Measurements from ENCODE around the gene ABCA2. TPM values are rescaled to one million over a fixed set of nuclear protein-coding genes. Genes with fewer than 3 reads are reported as not detected.

The ABCA2 gene
- polyA plus RNA-seq, 6 donors from 2014 or later, result 0.63 to 3.9 (median 1.3) TPM; not detected in 1

- H3K27ac Mint-ChIP-seq, result peak overlapping the region in 1 of 6 donors; percentile 49
- H3K4me3 Mint-ChIP-seq, result peak overlapping the region in 2 of 8 donors; percentile 30 to 50
- H3K4me1 Mint-ChIP-seq, result no peaks in the 10 kb centered on the region
These were observed 28.8 kb upstream of the ABCA2 start for GRCh38 chr9:137056739-137057415.

GRCh38 chr9:137055385-137056364 lies 27.6 kb upstream of the ABCA2 start:
- no peak for DNase-seq
- no peaks in the 10 kb centered on the region for H3K36me3 Mint-ChIP-seq
- ATAC-seq (ENCODE audit: low read depth in 2 of 2), result no peak
- H3K27ac Mint-ChIP-seq, result no peak overlapping the region
- H3K4me3 Mint-ChIP-seq, result peak overlapping the region in 1 of 8 donors; percentile 23
- no peaks in the 10 kb centered on the region for H3K4me1 Mint-ChIP-seq
- peaks cover 0 to 21% (median 2%) of the 10 kb centered on the region in 3 donors for H3K27me3 Mint-ChIP-seq
- no peaks in the 10 kb centered on the region for H3K9me3 Mint-ChIP-seq

More at GRCh38 chr9:137056739-137057415, 28.8 kb upstream of the ABCA2 start:
- ATAC-seq (ENCODE audit: low read depth in 2 of 2), result no peak
- no peak for DNase-seq
- Mint-ChIP-seq H3K9me3 (no peaks in the 10 kb centered on the region), H3K36me3 (no peaks in the 10 kb centered on the region), H3K27me3 (peaks cover 0 to 11% (median 0%) of the 10 kb centered on the region in 3 donors)

- peak overlapping the region in 2 of 8 donors; percentile 26 to 30 for H3K4me3 Mint-ChIP-seq
- DNase-seq, result no peak
- H3K9me3 Mint-ChIP-seq, result no peaks in the 10 kb centered on the region
- H3K36me3 Mint-ChIP-seq, result no peaks in the 10 kb centered on the region
- ATAC-seq (ENCODE audit: low read depth in 2 of 2), result no peak
- peaks cover 0 to 28% (median 9%) of the 10 kb centered on the region in 3 donors for H3K27me3 Mint-ChIP-seq
- no peak overlapping the region for H3K27ac Mint-ChIP-seq
- no peaks in the 10 kb centered on the region for H3K4me1 Mint-ChIP-seq
These were observed 26.9 kb upstream of the ABCA2 start for GRCh38 chr9:137054932-137055384.

- peak within 1 kb of the TSS in 6 of 8 donors; percentile 24 to 70 (median 33) for H3K4me3 Mint-ChIP-seq
- DNase-seq (no peak), ATAC-seq (ENCODE audit: low read depth in 2 of 2) (peak; percentile 45 to 55)
- H3K4me1 Mint-ChIP-seq, result peaks cover 0 to 2% (median 0%) of the 10 kb centered on the region in 3 donors
- H3K36me3 Mint-ChIP-seq, result no peaks in the 10 kb centered on the region
- no peak within 1 kb of the TSS for H3K27ac Mint-ChIP-seq
- no peaks in the 10 kb centered on the region for H3K9me3 Mint-ChIP-seq
- peaks cover 0 to 35% (median 16%) of the 10 kb centered on the region in 3 donors for H3K27me3 Mint-ChIP-seq
These were observed 26.2 kb upstream of the ABCA2 start, which contains the start of gene ENTPD2 for GRCh38 chr9:137053944-137054931. ENTPD2 (minus strand) TSS chr9:137054061; CDS start chr9:137053997, 64 bp downstream.

GRCh38 chr9:137052998-137053943 lies 25.2 kb upstream of the ABCA2 start:
- H3K27ac Mint-ChIP-seq, result no peak overlapping the region
- no peaks in the 10 kb centered on the region for H3K9me3 Mint-ChIP-seq
- ATAC-seq (ENCODE audit: low read depth in 2 of 2), result peak; percentile 31 to 39

GRCh38 chr9:137052293-137052692 lies 24.3 kb upstream of the ABCA2 start:
- H3K4me3 Mint-ChIP-seq, result peak overlapping the region in 5 of 8 donors; percentile 33 to 47 (median 40)
- H3K4me1 Mint-ChIP-seq, result peaks cover 0 to 2% (median 0%) of the 10 kb centered on the region in 3 donors
- peaks cover 0 to 48% (median 16%) of the 10 kb centered on the region in 3 donors for H3K27me3 Mint-ChIP-seq
- H3K9me3 Mint-ChIP-seq, result no peaks in the 10 kb centered on the region
- H3K36me3 Mint-ChIP-seq, result no peaks in the 10 kb centered on the region
- ATAC-seq (ENCODE audit: low read depth in 2 of 2) (no peak), DNase-seq (no peak)
- no peak overlapping the region for H3K27ac Mint-ChIP-seq

More at GRCh38 chr9:137052998-137053943, 25.2 kb upstream of the ABCA2 start:
- Mint-ChIP-seq H3K27me3 (peaks cover 0 to 38% (median 16%) of the 10 kb centered on the region in 3 donors), H3K36me3 (no peaks in the 10 kb centered on the region), H3K4me1 (peaks cover 0 to 2% (median 0%) of the 10 kb centered on the region in 3 donors), H3K4me3 (peak overlapping the region in 6 of 8 donors; percentile 24 to 44 (median 33))
- DNase-seq, result no peak

- Mint-ChIP-seq H3K36me3 (no peaks in the 10 kb centered on the region), H3K4me3 (peak overlapping the region in 1 of 8 donors; percentile 25), H3K9me3 (no peaks in the 10 kb centered on the region), H3K27me3 (peaks cover 5 to 58% (median 16%) of the 10 kb centered on the region in 3 donors), H3K4me1 (peaks cover 3 to 11% (median 6%) of the 10 kb centered on the region in 3 donors), H3K27ac (peak overlapping the region in 1 of 6 donors; percentile 56)
- DNase-seq, result no peak
- ATAC-seq (ENCODE audit: low read depth in 2 of 2), result no peak
These were observed 23.2 kb upstream of the ABCA2 start for GRCh38 chr9:137051145-137051724.

GRCh38 chr9:137050570-137050969 lies 22.5 kb upstream of the ABCA2 start:
- no peak overlapping the region for H3K4me3 Mint-ChIP-seq
- H3K36me3 Mint-ChIP-seq, result no peaks in the 10 kb centered on the region
- H3K27me3 Mint-ChIP-seq, result peaks cover 5 to 59% (median 16%) of the 10 kb centered on the region in 3 donors
- H3K4me1 Mint-ChIP-seq, result peaks cover 4 to 12% (median 7%) of the 10 kb centered on the region in 3 donors
- no peak overlapping the region for H3K27ac Mint-ChIP-seq
- ATAC-seq (ENCODE audit: low read depth in 2 of 2), result no peak
- H3K9me3 Mint-ChIP-seq, result no peaks in the 10 kb centered on the region
- DNase-seq, result no peak

GRCh38 chr9:137049544-137050449 lies 21.8 kb upstream of the ABCA2 start:
- Mint-ChIP-seq H3K4me3 (no peak overlapping the region), H3K36me3 (no peaks in the 10 kb centered on the region), H3K9me3 (no peaks in the 10 kb centered on the region), H3K4me1 (peaks cover 8 to 17% (median 13%) of the 10 kb centered on the region in 3 donors), H3K27me3 (peaks cover 7 to 66% (median 20%) of the 10 kb centered on the region in 3 donors), H3K27ac (peak overlapping the region in 1 of 6 donors; percentile 79)
- ATAC-seq (ENCODE audit: low read depth in 2 of 2), result peak; percentile 31 to 34
- DNase-seq, result no peak

GRCh38 chr9:137048655-137049543 lies 20.9 kb upstream of the ABCA2 start:
- Mint-ChIP-seq H3K9me3 (no peaks in the 10 kb centered on the region), H3K36me3 (no peaks in the 10 kb centered on the region), H3K4me3 (no peak overlapping the region), H3K4me1 (peaks cover 9 to 20% (median 17%) of the 10 kb centered on the region in 3 donors), H3K27ac (peak overlapping the region in 1 of 6 donors; percentile 79), H3K27me3 (peaks cover 9 to 75% (median 24%) of the 10 kb centered on the region in 3 donors)
- ATAC-seq (ENCODE audit: low read depth in 2 of 2), result no peak
- no peak for DNase-seq

All from naive B cell (primary cell).